Kidney (tissue), 14 donors: ENCODE data around the gene URI1. TPM values are rescaled to one million over a fixed set of nuclear protein-coding genes. Genes with fewer than 3 reads are reported as not detected.

Source experiments
- DNase-seq, 5 donors: peaks; one replicate each; pipeline ENCODE4 v3.0.0-alpha.2; 2013 to 2020
- FAIRE-seq: peaks from 2 replicates; lab custom pipeline; 2012; peaks lifted over from hg19 to GRCh38; lab: Jason Lieb, UNC
- H3K27ac ChIP-seq, 2 donors: one replicate each; pipeline ENCODE4 v1.7.0; 2013; ENCODE audit warnings: low read depth in 2 of 2, low read length in 2 of 2, inconsistent platforms in 1 of 2
- H3K27me3 ChIP-seq: one replicate; pipeline ENCODE4 v1.7.1; 2013; ENCODE audit warnings: low read length, inconsistent platforms; ENCODE audit not compliant: control insufficient read depth, insufficient read depth
- H3K36me3 ChIP-seq, 3 donors: one replicate each; pipeline versions ENCODE4 v1.7.0 to v1.7.1; 2013; ENCODE audit warnings: low read length in 3 of 3, control low read depth in 1 of 3, inconsistent platforms in 1 of 3; ENCODE audit not compliant: insufficient read depth in 3 of 3, control insufficient read depth in 2 of 3
- H3K4me1 ChIP-seq, 3 donors: one replicate each; pipeline versions ENCODE4 v1.7.0 to v1.7.1; 2013; ENCODE audit warnings: low read length in 3 of 3, inconsistent platforms in 1 of 3, low read depth in 1 of 3; ENCODE audit not compliant: control insufficient read depth in 2 of 3, insufficient read depth in 2 of 3
- H3K4me3 ChIP-seq, 3 donors: one replicate each; pipeline versions ENCODE4 v1.7.0 to v1.8.1; 2013; ENCODE audit warnings: low read length in 3 of 3, control low read depth in 1 of 3, inconsistent platforms in 1 of 3
- H3K9ac ChIP-seq, 3 donors: one replicate each; pipeline versions ENCODE4 v1.7.0 to v1.7.1; 2013; ENCODE audit warnings: low read length in 3 of 3, control low read depth in 1 of 3, inconsistent platforms in 1 of 3
- H3K9me3 ChIP-seq, 3 donors: one replicate each; pipeline versions ENCODE4 v1.7.0 to v1.7.1; 2013; ENCODE audit warnings: low read length in 3 of 3, control low read depth in 1 of 3, inconsistent platforms in 1 of 3; ENCODE audit not compliant: control insufficient read depth in 2 of 3, insufficient read depth in 1 of 3
- intact Hi-C: fragments of 100-400 bp; cut with DNase I; formaldehyde crosslinking; loops from one replicate; pipeline ENCODE4 v1.11.1; 2022
- polyA plus RNA-seq: library from polyadenylated mRNA; stranded (reverse); fragments of 350-450 nt; fragmentation: Illumina TruSeq; extraction: RNeasy Lipid Tissue Mini Kit (QIAGEN cat#74804); gene quantifications from one replicate; pipeline ENCODE4 v1.2.3, GENCODE V29; 2014; ENCODE audit warnings: low read depth, low replicate concordance; ENCODE audit not compliant: insufficient read depth
- total RNA-seq: library from RNA; stranded (reverse); fragmentation: NEBNext Ultra II Directional; extraction: Animal tissue kit (Norgen Biotek cat#: 25700); gene quantifications from one replicate; pipeline ENCODE4 v1.2.1, GENCODE V29; 2021
- TF ChIP-seq, protein P1 (sequence below): IDR thresholded peaks from 3 replicates; pipeline ENCODE4 v1.5.1; 2012; ENCODE audit warnings: mild to moderate bottlenecking, moderate library complexity, borderline replicate concordance; ENCODE audit not compliant: insufficient read depth; ENCODE audit errors: extremely low read depth
- donor health status: control.
- donor health status: control.
- donor health status: control.
- donor health status: control.
- donor health status: control.
- donor health status: DM: yes; HTN: yes; CAD: no.
- donor health status: Normal renal cell carcinoma (clear cell type).

URI1 gene
- total and polyA plus RNA-seq, 2 donors from 2014 or later, result 34.8 to 56.3 TPM

DNA sequence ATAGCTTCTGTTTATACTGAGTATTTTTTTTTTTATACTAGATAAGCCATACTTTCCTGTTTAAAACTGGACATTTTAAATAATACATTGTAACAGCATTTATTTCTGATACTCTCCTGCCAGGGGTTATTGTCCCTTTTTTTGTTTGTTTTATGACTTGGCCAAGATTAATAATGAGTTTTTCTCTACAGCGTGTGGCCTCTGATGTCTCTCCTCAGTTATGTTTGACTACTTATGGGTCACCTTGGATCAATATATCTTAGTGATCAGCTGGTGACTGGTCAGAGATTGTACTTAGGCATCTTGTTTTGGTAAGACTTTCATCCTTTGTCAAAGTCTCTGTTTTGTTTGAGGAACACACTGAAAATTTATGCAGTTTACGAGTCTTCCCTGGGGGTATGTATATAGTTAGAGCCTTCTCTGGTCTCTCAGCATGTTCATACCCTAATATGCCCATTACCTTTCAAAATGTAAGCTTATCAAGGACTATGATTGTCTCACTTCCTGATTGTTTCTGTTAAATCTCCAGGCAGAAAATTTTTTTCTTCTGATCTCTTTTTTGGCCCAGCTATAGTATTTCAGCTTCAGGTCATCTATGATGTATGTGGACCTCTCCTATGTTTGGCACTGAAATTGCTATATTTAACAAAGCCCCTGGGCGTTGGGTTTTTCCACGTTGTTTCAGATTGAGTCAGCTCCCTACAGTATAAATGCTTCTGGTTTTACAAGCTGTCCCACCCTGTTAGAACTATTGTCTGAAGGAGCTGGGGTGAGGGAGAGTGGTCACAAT lies 87.9 kb downstream of the URI1 start:
- intact Hi-C loops, result no loop called here
- Histone ChIP-seq H3K4me1 (no peaks in the 10 kb centered on the region), H3K27me3 (no peaks in the 10 kb centered on the region), H3K27ac (no peak overlapping the region), H3K9me3 (no peaks in the 10 kb centered on the region), H3K4me3 (no peak overlapping the region), H3K9ac (no peak overlapping the region), H3K36me3 (no peaks in the 10 kb centered on the region)
- FAIRE-seq, result no peak
- TF ChIP-seq, protein P1, sequence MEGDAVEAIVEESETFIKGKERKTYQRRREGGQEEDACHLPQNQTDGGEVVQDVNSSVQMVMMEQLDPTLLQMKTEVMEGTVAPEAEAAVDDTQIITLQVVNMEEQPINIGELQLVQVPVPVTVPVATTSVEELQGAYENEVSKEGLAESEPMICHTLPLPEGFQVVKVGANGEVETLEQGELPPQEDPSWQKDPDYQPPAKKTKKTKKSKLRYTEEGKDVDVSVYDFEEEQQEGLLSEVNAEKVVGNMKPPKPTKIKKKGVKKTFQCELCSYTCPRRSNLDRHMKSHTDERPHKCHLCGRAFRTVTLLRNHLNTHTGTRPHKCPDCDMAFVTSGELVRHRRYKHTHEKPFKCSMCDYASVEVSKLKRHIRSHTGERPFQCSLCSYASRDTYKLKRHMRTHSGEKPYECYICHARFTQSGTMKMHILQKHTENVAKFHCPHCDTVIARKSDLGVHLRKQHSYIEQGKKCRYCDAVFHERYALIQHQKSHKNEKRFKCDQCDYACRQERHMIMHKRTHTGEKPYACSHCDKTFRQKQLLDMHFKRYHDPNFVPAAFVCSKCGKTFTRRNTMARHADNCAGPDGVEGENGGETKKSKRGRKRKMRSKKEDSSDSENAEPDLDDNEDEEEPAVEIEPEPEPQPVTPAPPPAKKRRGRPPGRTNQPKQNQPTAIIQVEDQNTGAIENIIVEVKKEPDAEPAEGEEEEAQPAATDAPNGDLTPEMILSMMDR, result no peak
- no peak for DNase-seq

DNA sequence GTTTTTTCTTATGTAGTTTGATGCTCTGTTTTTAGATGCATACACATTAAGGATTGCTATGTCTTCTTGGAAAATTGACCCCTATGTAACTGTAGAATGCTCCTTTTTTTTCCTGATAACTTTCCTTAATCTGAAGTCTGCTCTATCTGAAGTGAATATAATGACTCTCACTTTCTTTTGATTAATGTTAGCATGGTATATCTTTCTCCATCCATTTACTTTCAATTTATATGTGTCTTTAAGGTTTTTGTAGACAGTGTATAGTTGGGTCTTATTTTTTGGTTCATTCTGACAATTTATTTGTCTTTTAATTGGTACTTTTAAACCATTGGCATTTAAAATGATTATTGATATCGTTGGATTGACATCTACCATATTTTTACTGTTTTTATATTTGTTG lies 92.3 kb downstream of the URI1 start:
- Histone ChIP-seq H3K27me3 (no peaks in the 10 kb centered on the region), H3K4me3 (no peak overlapping the region), H3K4me1 (no peaks in the 10 kb centered on the region), H3K36me3 (peaks cover 0 to 6% (median 5%) of the 10 kb centered on the region in 3 donors), H3K9ac (no peak overlapping the region), H3K27ac (no peak overlapping the region), H3K9me3 (peaks cover 0 to 2% (median 0%) of the 10 kb centered on the region in 3 donors)
- TF ChIP-seq, protein P1, result no peak
- DNase-seq (no peak), FAIRE-seq (no peak)
- intact Hi-C loops, result no loop called here

DNA sequence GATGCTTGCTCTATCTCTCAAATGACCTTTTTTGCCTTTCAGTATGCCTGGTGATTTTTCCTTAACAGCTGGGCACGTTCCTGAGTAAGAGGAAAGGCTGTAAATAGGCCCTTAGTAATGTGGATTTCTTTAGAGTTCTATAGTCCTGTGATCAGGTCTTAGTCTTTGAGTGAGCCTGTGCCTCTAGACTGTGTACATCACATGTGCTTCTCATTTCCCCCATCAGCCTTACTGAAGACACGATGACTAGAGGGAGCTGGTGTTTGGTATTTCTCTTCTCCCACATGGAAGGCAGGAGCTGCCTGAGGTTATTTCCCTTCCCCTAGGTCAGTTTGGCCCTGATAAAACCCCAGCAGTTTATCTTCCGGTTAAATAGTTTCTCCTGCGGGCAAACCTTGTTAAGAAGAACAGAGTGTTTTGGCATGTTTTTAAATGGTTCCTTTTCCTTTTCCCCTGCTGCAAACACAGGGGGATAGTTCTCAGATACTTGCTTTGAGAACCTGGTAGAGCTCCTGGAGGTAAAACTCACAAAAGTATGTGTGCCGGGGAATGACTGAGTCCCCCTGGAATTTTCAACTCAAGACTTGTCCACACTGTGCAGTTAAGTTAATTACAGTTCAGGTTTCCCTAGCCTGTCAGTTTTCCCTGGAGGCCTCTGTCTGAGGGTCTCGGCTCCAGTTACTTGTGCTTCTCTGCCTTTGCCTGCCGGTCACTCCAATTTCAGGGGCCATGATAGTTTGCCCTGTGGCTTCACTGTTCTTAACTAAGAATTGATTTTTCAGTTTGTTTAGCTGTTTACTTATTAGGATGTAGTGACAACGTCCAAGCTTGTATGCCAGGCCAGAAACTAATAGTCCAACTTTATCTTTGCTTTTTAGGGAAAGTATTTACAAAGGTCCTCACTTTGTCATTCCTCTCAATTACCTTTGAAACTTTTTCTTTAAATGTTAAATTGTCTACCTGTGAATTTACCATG lies 94.4 kb downstream of the URI1 start:
- Histone ChIP-seq H3K36me3 (peaks cover 0 to 6% (median 5%) of the 10 kb centered on the region in 3 donors), H3K9me3 (peaks cover 0 to 2% (median 0%) of the 10 kb centered on the region in 3 donors), H3K4me1 (no peaks in the 10 kb centered on the region), H3K27ac (no peak overlapping the region), H3K4me3 (no peak overlapping the region), H3K27me3 (no peaks in the 10 kb centered on the region), H3K9ac (no peak overlapping the region)
- intact Hi-C loops, result no loop called here
- TF ChIP-seq, protein P1, result no peak
- FAIRE-seq, result no peak
- peak in 3 of 5 donors; percentile 63 to 79 (median 64) for DNase-seq
